Coronary artery (tissue), 2 donors: Measurements from ENCODE around the gene EML3.

Experiments used
- DNase-seq: peaks from one replicate; pipeline ENCODE4 v3.0.0-alpha.2; 2017; ENCODE audit warnings: low spot score
- H3K27ac ChIP-seq, 2 donors: fragments of 200-600 bp; sonication (generic); one replicate each; pipeline ENCODE4 v1.5.1; 2016 to 2019
- H3K4me3 ChIP-seq: fragments of 200-600 bp; sonication (generic); 2 replicates; pipeline ENCODE4 v1.5.1; 2016; ENCODE audit warnings: mild to moderate bottlenecking, moderate library complexity
- CTCF ChIP-seq: fragments of 200-600 bp; sonication (generic); IDR thresholded peaks from one replicate; pipeline ENCODE4 v1.5.1; 2019; ENCODE audit warnings: antibody characterized with exemption

Gene EML3

GRCh38 chr11:62602141-62603071 is 10.2 kb downstream of the EML3 start:
- H3K4me3 ChIP-seq: peak overlapping the region; percentile 90
- peak overlapping the region; percentile 87 to 97 for H3K27ac ChIP-seq
- TF ChIP-seq CTCF: peak; percentile 27
- DNase-seq: peak; percentile 87

GRCh38 chr11:62601372-62602140 is 11.0 kb downstream of the EML3 start, which contains the start of gene MTA2:
MTA2 (minus strand) TSS chr11:62601865; CDS start chr11:62601450, 415 bp downstream.
- TF ChIP-seq CTCF: no peak
- peak; percentile 99 for DNase-seq
- H3K4me3 ChIP-seq: peak within 1 kb of the TSS; percentile 90
- peak within 1 kb of the TSS; percentile 87 to 97 for H3K27ac ChIP-seq

GRCh38 chr11:62601122-62601371 is 11.5 kb downstream of the EML3 start:
- DNase-seq: no peak
- TF ChIP-seq CTCF: no peak
- peak overlapping the region; percentile 90 for H3K4me3 ChIP-seq

GRCh38 chr11:62600367-62601121 is 12.0 kb downstream of the EML3 start:
- peak overlapping the region; percentile 90 for H3K4me3 ChIP-seq
- DNase-seq: no peak
- H3K27ac ChIP-seq: peak overlapping the region; percentile 87 to 97

More at GRCh38 chr11:62601122-62601371, 11.5 kb downstream of the EML3 start:
- H3K27ac ChIP-seq: peak overlapping the region; percentile 87 to 97

GRCh38 chr11:62599901-62600300 is 12.7 kb downstream of the EML3 start:
- TF ChIP-seq CTCF: no peak
- Histone ChIP-seq H3K27ac (peak overlapping the region; percentile 12 to 97), H3K4me3 (peak overlapping the region; percentile 90)
- DNase-seq: no peak

More at GRCh38 chr11:62600367-62601121, 12.0 kb downstream of the EML3 start:
- TF ChIP-seq CTCF: no peak

GRCh38 chr11:62599069-62599696 is 13.4 kb downstream of the EML3 start:
- peak; percentile 99 for DNase-seq
- peak overlapping the region; percentile 90 for H3K4me3 ChIP-seq
- peak overlapping the region; percentile 12 to 97 for H3K27ac ChIP-seq
- TF ChIP-seq CTCF: no peak
